M059J (cell line): Measurements from ENCODE around the gene PYY. TPM values are rescaled to one million over a fixed set of nuclear protein-coding genes. Genes with fewer than 3 reads are reported as not detected.

Experiments used
- DNase-seq: peaks from one replicate; pipeline ENCODE4 v3.0.0-alpha.2; 2012; ENCODE audit warnings: low read depth
- total RNA-seq: library from RNA; depleted of rRNA; stranded (reverse); fragments of >200 nt; shearing (Covaris generic); gene quantifications from 2 replicates; pipeline ENCODE4 v1.2.3, GENCODE V29; 2014; rRNA removed

PYY gene
- total RNA-seq, 1 experiment from 2014 or later = not detected

GRCh38 chr17:43916385-43916784, 37.4 kb downstream of the PYY start:
- no peak for DNase-seq

DNA sequence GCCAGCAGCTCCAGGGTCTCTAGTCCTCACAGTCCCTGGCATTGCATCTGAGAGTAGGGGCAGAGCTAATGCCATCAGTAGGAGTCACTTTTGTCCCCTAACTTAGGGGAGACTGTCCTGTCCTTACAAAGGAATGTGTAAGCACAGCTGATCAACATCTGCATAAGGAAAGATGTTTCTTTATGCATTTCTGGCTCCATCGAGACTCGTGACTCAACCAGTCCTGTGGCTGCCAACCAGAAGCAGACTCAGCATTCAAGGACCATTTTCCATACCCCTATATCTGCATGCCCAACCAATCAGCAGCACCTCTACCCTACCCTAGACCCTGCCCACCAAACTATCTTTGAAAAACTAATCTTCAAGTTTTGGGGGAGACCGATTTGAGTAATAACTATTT, 38.2 kb downstream of the PYY start:
- no peak for DNase-seq

GRCh38 chr17:43914451-43914850, 39.3 kb downstream of the PYY start:
- DNase-seq = no peak

DNA sequence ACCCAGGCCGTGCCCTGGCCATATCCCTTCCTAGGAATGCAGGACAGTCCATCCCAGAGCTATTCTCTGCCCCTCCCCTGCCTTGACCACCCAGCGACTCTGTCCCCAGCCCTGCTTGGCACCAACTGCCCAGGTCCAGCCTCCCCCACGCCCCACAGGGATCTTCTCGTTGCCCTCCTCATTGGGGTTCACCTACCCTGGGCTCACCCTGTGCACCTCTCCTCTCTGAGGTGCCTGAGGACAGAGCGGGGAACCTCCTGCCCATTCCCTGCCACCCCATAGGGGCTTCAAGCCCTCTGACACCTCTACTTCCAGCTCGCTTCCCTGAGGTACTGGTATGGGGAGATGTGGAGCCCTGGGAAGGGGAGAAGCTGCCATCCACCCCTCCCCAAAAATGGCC, 40.2 kb downstream of the PYY start:
- DNase-seq = no peak

DNA sequence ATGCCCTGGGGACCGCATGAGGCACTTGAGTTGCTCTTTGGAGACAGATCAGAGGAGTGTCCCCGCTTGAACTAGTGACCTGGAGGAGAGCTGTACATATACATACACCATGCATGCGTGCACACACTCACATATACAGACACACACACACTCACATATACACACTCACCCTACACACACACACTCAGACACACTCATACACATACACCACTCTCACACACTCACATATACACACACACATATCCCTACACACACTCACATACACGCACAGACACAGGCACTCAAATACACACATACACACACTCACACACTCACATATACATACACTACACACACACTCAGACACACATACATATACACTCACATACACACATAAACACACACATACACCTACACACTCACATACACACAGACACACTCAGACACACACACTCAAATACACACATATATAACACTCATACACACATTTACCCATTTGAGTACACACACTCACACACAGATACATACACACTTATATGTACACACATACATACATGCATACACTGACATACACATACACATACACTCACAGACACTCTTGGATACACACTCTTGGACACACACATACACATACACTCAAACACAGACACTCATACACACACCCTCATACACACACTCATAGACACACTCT, 41.0 kb downstream of the PYY start:
- no peak for DNase-seq

DNA sequence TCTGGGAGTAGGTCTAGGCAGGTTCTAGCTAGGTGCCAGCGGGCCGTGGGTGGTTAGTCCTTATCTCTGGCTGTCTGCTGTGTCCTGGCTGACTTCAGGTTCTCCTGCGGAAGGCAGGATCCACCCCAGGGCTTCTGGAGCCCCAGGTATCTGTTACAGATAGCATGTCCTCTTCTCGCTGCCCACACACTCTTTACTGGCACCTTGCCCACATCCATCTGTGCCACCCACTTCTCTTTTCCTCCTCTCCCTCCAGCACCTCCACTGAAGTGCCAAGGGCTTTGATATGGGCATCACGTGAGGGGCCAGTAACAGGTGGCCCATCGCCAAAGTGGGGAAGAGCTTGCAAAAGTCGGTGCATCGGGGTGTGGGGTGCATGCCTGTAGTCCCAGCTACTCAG, 41.8 kb downstream of the PYY start:
- DNase-seq = no peak

DNA sequence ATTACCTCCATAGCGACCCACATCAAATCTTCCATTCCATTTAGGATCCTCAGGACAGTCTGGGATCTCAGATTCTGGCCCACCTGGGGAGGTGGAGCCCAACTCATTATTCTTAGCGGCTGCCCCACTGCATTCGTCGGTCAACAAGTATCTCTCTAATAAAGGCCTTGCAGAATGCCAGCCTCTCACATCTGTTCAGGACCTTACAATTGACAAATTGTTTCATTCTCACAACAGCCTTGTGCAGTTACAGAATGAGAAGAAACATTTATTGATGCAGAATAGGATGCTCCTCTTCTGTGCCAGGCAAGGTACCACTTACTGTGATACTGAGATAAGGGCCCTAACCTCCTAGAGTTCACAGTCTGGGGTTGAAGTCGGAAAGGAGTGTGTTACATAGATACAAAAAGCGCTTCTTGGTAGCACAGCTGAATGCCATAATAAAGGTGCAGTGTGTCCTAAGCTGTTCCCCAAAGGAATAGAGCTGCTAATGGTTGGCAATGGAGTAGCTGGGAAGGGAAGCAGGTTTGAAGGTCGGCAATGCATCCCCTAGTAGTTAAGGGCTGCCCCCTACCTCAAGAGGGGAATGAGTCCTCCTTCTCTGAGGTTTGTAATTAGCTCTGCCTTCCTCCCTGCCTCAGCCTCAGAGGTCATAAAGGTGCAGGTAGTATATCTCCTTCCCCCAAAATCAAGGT, 44.1 kb downstream of the PYY start:
- no peak for DNase-seq

DNA sequence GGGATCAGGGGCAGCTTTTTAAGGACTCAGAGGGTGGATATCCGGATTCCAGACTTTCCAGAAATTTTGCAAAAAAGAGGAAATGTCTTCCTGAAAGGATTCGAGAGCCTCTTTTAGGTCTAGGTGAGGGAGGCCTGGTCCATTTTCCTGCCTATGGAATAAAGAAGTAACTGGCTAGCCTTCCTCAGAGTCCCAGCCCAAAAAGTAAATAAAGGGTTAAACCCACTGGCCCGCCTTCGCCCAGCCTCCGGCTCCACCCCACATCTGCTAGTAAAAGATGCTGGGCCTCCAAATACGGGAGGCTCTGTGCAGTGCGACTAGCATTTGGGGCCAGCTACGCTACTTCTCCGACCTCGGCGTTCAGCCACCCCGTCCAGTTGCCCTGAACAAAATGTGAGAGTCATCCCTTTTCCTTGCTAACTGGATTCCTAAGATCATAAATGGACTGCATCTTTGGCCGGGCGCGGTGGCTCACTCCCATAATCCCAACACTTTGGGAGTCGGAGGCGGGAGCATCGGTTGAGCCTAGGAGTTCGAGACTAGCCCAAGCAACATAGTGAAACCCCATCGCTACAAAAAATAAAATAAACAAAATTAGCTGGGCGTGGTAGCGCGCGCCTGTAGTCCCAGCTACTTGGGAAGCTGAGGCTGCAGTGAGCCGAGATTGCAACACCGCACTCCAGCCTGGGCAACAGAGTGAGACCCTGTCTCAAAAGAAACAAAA, 45.6 kb downstream of the PYY start:
- DNase-seq = peak; percentile 40

- peak; percentile 28 for DNase-seq
Observed at GRCh38 chr17:43907425-43907981, 46.2 kb downstream of the PYY start, which contains the start of gene MPP2. TSS of gene MPP2 (minus strand) at chr17:43907536. CDS start at chr17:43904460, 3,076 bp downstream.

GRCh38 chr17:43906951-43907424, 46.8 kb downstream of the PYY start:
- DNase-seq = no peak

DNA sequence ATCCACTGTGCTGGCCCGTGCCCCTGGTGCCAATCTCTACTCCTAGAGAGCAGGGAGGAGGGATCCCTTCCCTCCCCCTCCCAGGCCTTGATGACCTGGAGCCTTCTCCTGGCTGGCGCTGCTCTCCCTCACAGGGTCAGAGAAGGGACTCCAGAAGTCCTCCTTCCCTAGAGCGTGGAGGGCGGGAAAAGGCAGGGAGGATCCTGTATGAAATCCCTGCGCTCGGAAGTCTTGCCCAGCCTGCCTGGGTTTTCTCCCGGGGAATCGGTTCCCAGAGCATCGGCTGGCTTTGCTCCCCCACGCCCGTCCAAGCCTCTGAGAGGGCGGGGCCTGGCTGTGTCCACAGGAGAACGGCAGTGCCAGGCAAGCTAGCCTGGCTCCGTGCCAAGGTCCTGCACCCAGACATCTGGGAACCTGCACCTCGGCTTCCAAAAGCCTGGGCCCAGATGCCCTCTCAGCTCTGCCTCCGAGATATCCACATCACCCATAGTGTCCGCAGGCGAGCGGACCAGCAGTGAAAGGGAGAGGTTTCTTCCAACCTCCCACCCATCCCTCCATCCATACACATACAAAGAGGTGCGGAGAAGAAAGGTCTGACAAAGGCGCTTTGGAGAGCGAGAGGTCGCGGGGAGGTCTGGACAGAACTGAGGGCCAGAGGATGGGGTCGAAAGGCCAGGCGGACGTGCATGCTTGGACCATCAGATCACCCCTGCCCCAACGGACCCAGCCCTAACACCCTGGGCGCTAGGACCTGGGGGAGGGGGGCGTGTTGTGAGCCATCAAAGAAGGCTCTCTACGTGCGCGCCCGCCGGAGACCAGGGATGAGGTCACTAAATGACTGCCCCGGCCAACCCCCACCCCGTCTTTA, 47.5 kb downstream of the PYY start:
- DNase-seq = peak; percentile 46

DNA sequence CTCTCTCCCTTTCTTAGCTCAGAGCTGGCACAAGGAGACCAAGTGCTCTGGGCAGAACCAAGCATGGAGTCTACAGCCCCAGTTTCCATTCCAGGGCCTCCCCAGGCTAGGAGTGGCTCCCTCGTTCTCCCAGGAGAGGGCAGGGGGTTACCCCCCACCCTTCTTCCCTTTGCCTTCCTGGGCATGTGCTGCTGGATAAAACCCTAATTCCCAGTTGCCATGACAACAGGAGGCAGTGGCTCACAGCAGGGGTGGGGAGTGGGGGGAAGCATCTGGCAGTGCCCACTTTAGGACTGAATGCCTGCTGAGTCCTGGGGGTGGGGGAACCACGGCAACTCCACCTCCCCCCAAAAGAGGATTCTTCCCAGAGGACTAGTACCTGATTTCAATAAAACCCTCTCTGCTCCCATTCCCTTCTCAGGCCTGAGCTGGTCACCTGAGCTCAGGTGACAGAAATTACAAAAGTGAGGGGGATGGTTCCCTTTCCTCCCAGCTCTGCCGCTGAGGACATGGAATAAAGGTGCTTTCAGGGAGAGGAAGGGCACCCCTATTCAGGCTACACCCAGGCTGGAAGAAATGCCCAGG, 48.2 kb downstream of the PYY start:
- no peak for DNase-seq

Other genes with a start within 250 kb of the PYY start
- gene SOST, start 195.1 kb downstream of the PYY start, total RNA-seq = not detected in 2 replicates
- gene DUSP3, start 175.0 kb downstream of the PYY start, total RNA-seq = 37.7 and 51.5 TPM in 2 replicates
- gene CFAP97D1, start 173.5 kb downstream of the PYY start, total RNA-seq = not detected in 2 replicates
- gene MPP3, start 120.8 kb downstream of the PYY start, total RNA-seq = 5.1 and 5.9 TPM in 2 replicates
- gene CD300LG, start 106.8 kb downstream of the PYY start, total RNA-seq = not detected in 2 replicates
- gene MPP2, start 46.4 kb downstream of the PYY start, total RNA-seq = 2.5 and 4.4 TPM in 2 replicates
- gene PPY, start 11.5 kb downstream of the PYY start, total RNA-seq = not detected in 2 replicates
- 0.99 and 3.7 TPM in 2 replicates for gene NAGS, start 50.7 kb upstream of the PYY start, total RNA-seq
- gene TMEM101, start 61.0 kb upstream of the PYY start, total RNA-seq = 40.0 and 41.3 TPM in 2 replicates
- 112 and 121 TPM in 2 replicates for gene LSM12, start 112.7 kb upstream of the PYY start, total RNA-seq
- gene G6PC3, start 116.8 kb upstream of the PYY start, total RNA-seq = 63.5 and 66.4 TPM in 2 replicates
- 37.8 and 46.0 TPM in 2 replicates for gene HDAC5, start 169.7 kb upstream of the PYY start, total RNA-seq
- gene HROB, start 188.0 kb upstream of the PYY start, total RNA-seq = 6.5 and 7.5 TPM in 2 replicates
- gene ASB16, start 216.8 kb upstream of the PYY start, total RNA-seq = not detected in 2 replicates
- 36.8 and 37.6 TPM in 2 replicates for gene TMUB2, start 233.0 kb upstream of the PYY start, total RNA-seq
- gene ATXN7L3, start 245.9 kb upstream of the PYY start, total RNA-seq = 21.3 and 32.7 TPM in 2 replicates